Parathyroid adenoma (tissue), 2 donors: ENCODE measurements around the gene PARVB.

ENCODE experiments used
- H2AFZ ChIP-seq: fragments of 300-600 bp; sonication (generic); one replicate; pipeline ENCODE4 v1.7.0; 2017; ENCODE audit warnings: antibody characterized with exemption, mild to moderate bottlenecking
- H3K27ac ChIP-seq: fragments of 300-600 bp; sonication (generic); one replicate; pipeline ENCODE4 v1.7.0; 2017
- H3K27me3 ChIP-seq: fragments of 300-600 bp; sonication (generic); one replicate; pipeline ENCODE4 v1.7.0; 2017; ENCODE audit warnings: low read length; ENCODE audit not compliant: control insufficient read depth, insufficient read depth
- H3K36me3 ChIP-seq: fragments of 300-600 bp; sonication (generic); one replicate; pipeline ENCODE4 v1.7.0; 2017; ENCODE audit warnings: low read length; ENCODE audit not compliant: control insufficient read depth, insufficient read depth
- H3K4me1 ChIP-seq: fragments of 300-600 bp; sonication (generic); one replicate; pipeline ENCODE4 v1.7.0; 2017; ENCODE audit warnings: control low read depth
- H3K4me2 ChIP-seq: fragments of 300-600 bp; sonication (generic); one replicate; pipeline ENCODE4 v1.7.0; 2017; ENCODE audit warnings: low read length
- H3K4me3 ChIP-seq: fragments of 300-600 bp; sonication (generic); one replicate; pipeline ENCODE4 v1.7.0; 2017; ENCODE audit warnings: low read depth, low read length
- H3K79me2 ChIP-seq: fragments of 300-600 bp; sonication (generic); one replicate; pipeline ENCODE4 v1.7.0; 2017; ENCODE audit warnings: control low read depth
- H3K9ac ChIP-seq: fragments of 300-600 bp; sonication (generic); one replicate; pipeline ENCODE4 v1.7.0; 2017; ENCODE audit warnings: mild to moderate bottlenecking
- H3K9me3 ChIP-seq: fragments of 300-600 bp; sonication (generic); one replicate; pipeline ENCODE4 v1.7.0; 2017; ENCODE audit warnings: low read length; ENCODE audit not compliant: control insufficient read depth
- TF ChIP-seq, protein P1 (sequence below): fragments of 300-600 bp; sonication (generic); IDR thresholded peaks from one replicate; pipeline ENCODE4 v1.7.0; 2017; ENCODE audit warnings: antibody characterized with exemption, mild to moderate bottlenecking
- donor health status: primary hyperparathyroidism.

The PARVB gene

DNA sequence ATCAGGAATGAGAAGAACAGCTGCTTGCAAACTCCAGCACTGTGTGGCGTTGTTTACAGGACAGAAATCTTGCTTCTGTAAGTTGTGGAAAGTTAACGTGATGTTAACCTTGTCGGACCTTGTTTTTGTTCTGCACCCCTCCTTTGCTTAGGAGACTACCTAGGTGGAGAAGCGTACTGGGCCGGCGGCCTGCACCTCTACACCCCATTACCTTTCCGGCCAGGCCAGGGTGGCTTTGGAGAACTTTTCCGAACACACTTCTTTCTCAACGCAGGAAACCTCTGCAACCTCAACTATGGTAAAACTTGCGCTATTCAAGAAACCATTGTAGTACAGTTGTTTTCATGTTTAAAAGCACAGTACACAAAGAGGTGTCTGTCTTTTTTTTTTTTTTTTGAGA lies 35.1 kb upstream of the PARVB start:
- Histone ChIP-seq H3K27me3 (no peaks in the 10 kb centered on the region), H3K4me1 (peaks cover 11% of the 10 kb centered on the region), H3K79me2 (no peaks in the 10 kb centered on the region), H3K4me3 (no peak overlapping the region), H2AFZ (no peak overlapping the region), H3K9ac (no peak overlapping the region), H3K36me3 (no peaks in the 10 kb centered on the region), H3K9me3 (no peaks in the 10 kb centered on the region), H3K4me2 (no peak overlapping the region), H3K27ac (no peak overlapping the region)
- TF ChIP-seq, protein P1, sequence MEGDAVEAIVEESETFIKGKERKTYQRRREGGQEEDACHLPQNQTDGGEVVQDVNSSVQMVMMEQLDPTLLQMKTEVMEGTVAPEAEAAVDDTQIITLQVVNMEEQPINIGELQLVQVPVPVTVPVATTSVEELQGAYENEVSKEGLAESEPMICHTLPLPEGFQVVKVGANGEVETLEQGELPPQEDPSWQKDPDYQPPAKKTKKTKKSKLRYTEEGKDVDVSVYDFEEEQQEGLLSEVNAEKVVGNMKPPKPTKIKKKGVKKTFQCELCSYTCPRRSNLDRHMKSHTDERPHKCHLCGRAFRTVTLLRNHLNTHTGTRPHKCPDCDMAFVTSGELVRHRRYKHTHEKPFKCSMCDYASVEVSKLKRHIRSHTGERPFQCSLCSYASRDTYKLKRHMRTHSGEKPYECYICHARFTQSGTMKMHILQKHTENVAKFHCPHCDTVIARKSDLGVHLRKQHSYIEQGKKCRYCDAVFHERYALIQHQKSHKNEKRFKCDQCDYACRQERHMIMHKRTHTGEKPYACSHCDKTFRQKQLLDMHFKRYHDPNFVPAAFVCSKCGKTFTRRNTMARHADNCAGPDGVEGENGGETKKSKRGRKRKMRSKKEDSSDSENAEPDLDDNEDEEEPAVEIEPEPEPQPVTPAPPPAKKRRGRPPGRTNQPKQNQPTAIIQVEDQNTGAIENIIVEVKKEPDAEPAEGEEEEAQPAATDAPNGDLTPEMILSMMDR, result no peak

DNA sequence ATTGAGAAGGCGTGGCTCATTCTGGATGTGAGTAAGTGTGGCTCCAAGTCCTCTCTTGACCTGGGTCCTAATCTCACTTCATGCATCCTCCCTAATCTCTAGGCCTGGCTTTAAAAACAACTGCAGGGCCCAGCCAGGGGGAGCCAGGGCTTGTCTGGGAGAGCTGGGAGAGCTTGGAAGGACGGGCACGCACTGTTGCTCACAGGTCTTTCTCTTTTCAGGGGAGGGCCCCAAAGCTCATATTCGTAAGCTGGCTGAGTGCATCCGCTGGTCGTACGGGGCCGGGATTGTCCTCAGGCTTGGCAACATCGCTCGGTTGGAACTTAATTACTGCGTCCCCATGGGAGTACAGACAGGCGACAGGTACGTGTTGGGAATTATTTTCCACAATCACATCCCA lies 34.1 kb upstream of the PARVB start:
- H3K4me3 ChIP-seq, result no peak overlapping the region
- no peak overlapping the region for H3K9ac ChIP-seq
- H3K27ac ChIP-seq, result no peak overlapping the region
- H3K79me2 ChIP-seq, result no peaks in the 10 kb centered on the region
- no peak overlapping the region for H3K4me2 ChIP-seq
- TF ChIP-seq, protein P1, result no peak
- peaks cover 12% of the 10 kb centered on the region for H3K4me1 ChIP-seq
- H3K27me3 ChIP-seq, result no peaks in the 10 kb centered on the region
- no peaks in the 10 kb centered on the region for H3K36me3 ChIP-seq
- no peaks in the 10 kb centered on the region for H3K9me3 ChIP-seq
- H2AFZ ChIP-seq, result no peak overlapping the region

DNA sequence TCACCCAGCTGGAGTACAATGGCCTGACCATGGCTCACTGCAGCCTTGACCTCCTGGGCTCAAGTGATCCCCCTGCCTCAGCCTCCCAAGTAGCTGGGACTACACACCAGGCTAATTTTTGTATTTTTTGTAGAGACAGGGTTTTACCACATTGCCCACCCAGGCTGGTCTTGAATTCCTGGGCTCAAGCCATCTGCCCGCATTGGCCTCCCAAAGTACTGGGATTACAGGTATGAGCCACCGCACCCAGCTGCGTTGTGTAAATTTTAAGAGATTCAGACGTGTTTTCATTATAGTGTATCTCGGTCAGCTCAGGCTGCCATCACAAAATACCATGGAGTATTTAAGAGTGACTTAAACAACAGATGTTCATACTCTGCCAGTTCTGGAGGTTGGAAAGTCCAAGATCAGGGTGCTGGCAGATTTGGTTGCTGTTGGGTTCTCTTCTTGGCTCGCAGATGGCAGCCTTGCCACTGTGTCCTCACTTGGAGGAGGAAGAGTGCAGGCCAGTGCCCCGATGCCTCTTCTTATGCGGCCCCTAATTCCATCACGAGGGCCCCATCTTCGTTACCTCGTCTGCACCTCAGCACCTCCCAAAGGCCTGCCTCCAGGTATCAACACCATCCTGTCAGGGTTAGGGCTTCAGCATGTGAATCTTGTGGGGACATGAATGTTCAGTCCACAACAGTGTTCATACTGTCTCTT lies 32.6 kb upstream of the PARVB start:
- no peak overlapping the region for H3K4me3 ChIP-seq
- H3K4me1 ChIP-seq, result peaks cover 14% of the 10 kb centered on the region
- no peaks in the 10 kb centered on the region for H3K79me2 ChIP-seq
- H3K9me3 ChIP-seq, result no peaks in the 10 kb centered on the region
- no peak overlapping the region for H2AFZ ChIP-seq
- TF ChIP-seq, protein P1, result no peak
- H3K27ac ChIP-seq, result no peak overlapping the region
- no peaks in the 10 kb centered on the region for H3K36me3 ChIP-seq
- no peak overlapping the region for H3K9ac ChIP-seq
- H3K27me3 ChIP-seq, result no peaks in the 10 kb centered on the region
- no peak overlapping the region for H3K4me2 ChIP-seq

- H3K4me2 ChIP-seq, result peak overlapping the region; percentile 8
- H3K36me3 ChIP-seq, result no peaks in the 10 kb centered on the region
- H3K9ac ChIP-seq, result no peak overlapping the region
- no peaks in the 10 kb centered on the region for H3K79me2 ChIP-seq
- no peak overlapping the region for H3K4me3 ChIP-seq
- peaks cover 14% of the 10 kb centered on the region for H3K4me1 ChIP-seq
- TF ChIP-seq, protein P1, result no peak
- H3K27me3 ChIP-seq, result no peaks in the 10 kb centered on the region
- no peaks in the 10 kb centered on the region for H3K9me3 ChIP-seq
- no peak overlapping the region for H2AFZ ChIP-seq
- H3K27ac ChIP-seq, result no peak overlapping the region
Observed at GRCh38 chr22:43992331-43992821, 31.7 kb upstream of the PARVB start.
